Activated T-cell treated with anti-CD3 and anti-CD28 coated beads, Interleukin-2, amount 50 U/mL, for 24 hours (primary cell): ENCODE data around the gene CACTIN.
"Not testable (repeated sequence)": the region's sequence is repeated elsewhere in the genome, so short reads cannot be mapped to it uniquely, and the experiment has no call there.

Experiments
- DNase-seq: peaks from one replicate; pipeline ENCODE4 v3.0.0-alpha.2; 2020
- H3K27ac Mint-ChIP-seq: 2 replicates; pipeline ENCODE4 v1.8.0; 2020; ENCODE audit warnings: mild to moderate bottlenecking, mixed read lengths
- H3K27me3 Mint-ChIP-seq: 2 replicates; pipeline ENCODE4 v1.8.0; 2020; ENCODE audit warnings: mixed read lengths
- H3K36me3 Mint-ChIP-seq: 2 replicates; pipeline ENCODE4 v1.8.0; 2020; ENCODE audit warnings: low read depth, mixed read lengths
- H3K4me1 Mint-ChIP-seq: 2 replicates; pipeline ENCODE4 v1.8.0; 2020; ENCODE audit warnings: low read depth, mixed read lengths
- H3K4me3 Mint-ChIP-seq: 2 replicates; pipeline ENCODE4 v1.8.0; 2020; ENCODE audit warnings: mild to moderate bottlenecking, moderate library complexity, mixed read lengths
- H3K9me3 Mint-ChIP-seq: 2 replicates; pipeline ENCODE4 v1.8.0; 2020; ENCODE audit warnings: mixed read lengths

The CACTIN gene

DNA sequence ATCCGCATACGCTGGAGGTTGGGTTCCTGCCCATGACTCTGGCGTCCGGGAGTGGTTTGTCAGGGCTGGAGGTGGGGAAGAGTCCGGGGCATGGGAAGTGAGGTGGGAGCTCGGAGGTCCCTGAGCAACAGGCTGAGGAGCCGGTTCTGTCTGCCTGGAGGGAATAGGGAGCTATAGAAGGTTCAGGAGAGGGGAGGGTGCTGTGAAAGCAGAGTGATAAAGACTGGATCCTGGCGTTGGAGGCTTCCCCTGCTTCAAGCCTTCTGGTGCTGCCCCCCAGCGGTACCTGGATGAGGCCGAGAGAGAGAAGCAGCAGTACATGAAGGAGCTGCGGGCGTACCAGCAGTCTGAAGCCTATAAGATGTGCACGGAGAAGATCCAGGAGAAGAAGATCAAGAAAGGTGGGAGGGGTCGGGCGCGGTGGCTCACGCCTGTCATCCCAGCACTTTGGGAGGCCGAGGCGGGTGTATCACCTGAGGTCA, 51.3 kb downstream of the CACTIN start:
- no peak for DNase-seq
- Mint-ChIP-seq H3K27me3 (no peaks in the 10 kb centered on the region), H3K36me3 (peaks cover 30% of the 10 kb centered on the region), H3K4me1 (peaks cover 12% of the 10 kb centered on the region), H3K27ac (no peak overlapping the region), H3K9me3 (no peaks in the 10 kb centered on the region), H3K4me3 (no peak overlapping the region)

DNA sequence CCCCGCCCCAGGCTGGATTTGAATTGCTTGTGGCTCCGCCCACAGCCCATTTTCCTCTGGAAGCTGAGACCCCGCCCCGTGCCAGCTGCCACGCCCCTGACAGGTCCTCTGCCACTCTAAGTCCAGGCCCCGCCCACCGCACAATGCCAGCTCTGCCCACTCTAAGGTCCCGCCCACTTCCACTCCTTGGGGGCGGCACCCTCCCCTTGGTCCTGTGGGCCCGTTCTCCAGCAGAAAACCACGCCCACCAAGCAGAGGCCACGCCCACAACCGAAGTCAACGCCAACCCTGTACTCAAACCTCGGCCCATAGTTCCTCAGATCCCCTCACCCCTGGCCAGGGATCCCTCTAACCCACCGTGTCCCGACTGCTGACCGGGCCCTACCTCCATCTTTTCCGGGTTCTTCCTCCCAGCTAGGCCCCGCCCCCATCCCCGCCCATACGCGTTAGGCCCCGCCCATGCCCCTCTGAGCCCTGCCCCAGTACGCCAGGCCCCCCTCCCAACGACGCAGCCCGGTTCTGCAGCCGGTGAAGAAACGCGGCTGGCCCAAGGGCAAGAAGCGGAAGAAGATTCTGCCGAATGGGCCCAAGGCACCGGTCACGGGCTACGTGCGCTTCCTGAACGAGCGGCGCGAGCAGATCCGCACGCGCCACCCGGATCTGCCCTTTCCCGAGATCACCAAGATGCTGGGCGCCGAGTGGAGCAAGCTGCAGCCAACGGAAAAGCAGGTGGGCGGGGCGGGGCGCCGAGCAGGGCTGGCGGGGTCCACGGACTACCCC, 52.5 kb downstream of the CACTIN start:
- DNase-seq = peak; percentile 85
- Mint-ChIP-seq H3K9me3 (no peaks in the 10 kb centered on the region), H3K27ac (peak overlapping the region; percentile 75), H3K36me3 (peaks cover 30% of the 10 kb centered on the region), H3K27me3 (no peaks in the 10 kb centered on the region), H3K4me1 (peaks cover 12% of the 10 kb centered on the region), H3K4me3 (peak overlapping the region; percentile 81)

DNA sequence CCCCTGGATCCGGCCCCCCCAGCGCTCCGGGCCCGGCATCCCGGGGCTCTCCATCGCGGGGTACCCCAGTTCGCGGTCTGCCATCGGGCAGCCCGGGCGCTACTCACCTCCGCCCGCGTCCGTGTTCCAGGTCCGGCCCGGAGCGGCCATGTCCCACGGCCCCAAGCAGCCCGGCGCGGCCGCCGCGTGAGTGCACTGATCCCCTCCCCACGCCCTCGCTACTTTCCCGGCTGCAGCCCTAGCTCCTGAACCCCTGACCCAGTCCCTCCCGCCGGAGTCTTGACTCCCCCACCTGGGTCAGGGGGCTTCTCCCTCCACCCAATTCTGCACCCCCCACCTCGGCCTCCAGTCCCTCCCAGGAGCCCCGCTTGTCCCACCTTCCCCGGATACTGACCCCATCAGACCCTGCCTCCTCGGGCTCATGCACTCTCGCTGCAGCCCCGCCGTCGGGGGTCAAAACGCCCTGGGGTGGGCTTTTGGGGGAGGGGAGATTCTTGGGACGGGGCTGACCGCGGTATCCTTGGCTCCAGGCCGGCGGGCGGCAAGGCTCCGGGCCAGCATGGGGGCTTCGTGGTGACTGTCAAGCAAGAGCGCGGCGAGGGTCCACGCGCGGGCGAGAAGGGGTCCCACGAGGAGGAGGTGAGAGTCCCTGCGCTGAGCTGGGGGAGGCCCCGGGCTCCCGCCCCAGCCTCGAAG, 53.3 kb downstream of the CACTIN start:
- Mint-ChIP-seq H3K27ac (peak overlapping the region; percentile 75), H3K27me3 (no peaks in the 10 kb centered on the region), H3K36me3 (peaks cover 28% of the 10 kb centered on the region), H3K4me1 (peaks cover 12% of the 10 kb centered on the region), H3K9me3 (no peaks in the 10 kb centered on the region), H3K4me3 (peak overlapping the region; percentile 81)
- no peak for DNase-seq

DNA sequence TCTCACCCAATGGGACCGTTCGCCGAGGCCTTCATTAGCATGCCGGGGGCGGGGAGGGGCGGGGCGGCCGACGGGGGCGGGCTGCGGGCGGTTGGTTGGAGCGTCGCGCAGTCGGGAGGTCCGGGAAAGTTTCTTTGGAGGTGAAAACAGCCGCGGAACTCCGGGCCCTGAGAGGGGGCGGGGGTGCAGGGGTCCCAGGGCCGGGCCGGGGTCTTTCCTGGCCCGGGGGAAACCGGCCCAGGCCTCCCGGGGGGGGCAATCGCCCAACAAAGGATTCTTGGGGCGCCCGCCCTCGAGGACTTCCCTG, 53.8 kb downstream of the CACTIN start, which contains the start of gene HMG20B:
TSS of gene HMG20B (plus strand) at position 90 of the 307 bp plus-strand sequence. CDS start 366 bp downstream, outside the sequence.
- no peaks in the 10 kb centered on the region for H3K27me3 Mint-ChIP-seq
- no peak for DNase-seq
- H3K36me3 Mint-ChIP-seq = peaks cover 26% of the 10 kb centered on the region
- peak within 1 kb of the TSS; percentile 79 for H3K27ac Mint-ChIP-seq
- no peaks in the 10 kb centered on the region for H3K9me3 Mint-ChIP-seq
- H3K4me1 Mint-ChIP-seq = peaks cover 12% of the 10 kb centered on the region
- H3K4me3 Mint-ChIP-seq = peak within 1 kb of the TSS; percentile 81

DNA sequence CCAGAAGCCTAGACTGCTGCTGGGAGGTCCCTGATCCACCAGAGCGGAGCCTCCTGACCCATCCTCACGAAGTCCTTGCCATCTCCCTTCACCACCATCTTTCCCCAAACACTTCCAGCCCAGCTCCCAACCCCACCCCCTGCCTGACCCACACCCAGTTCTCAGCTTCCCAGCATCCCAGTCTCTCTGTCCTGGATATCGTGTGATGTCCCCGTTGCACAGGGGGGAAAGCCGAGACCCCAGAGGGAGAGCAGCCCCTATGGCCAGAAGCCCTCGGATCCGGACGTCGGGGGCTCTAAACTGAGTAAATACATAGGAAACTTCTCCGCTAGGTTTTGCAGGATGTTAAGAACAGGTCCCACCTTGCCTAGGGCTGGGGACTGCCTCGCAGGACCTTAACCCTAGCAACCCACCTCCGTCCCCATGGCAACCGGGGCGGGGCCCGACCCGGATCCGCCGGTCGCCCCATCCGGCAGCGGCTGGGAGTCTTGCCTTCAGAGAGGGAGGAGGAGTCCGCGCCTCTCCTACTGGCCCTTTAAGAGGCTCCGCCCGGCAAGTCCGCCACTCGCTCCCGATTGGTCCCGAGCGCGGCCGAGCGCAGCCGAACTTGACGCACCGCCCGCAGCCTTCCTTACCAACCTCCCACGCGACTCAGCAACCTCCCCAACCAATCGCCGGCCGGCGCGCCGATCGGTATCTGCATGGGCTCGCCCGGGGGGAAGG, 54.3 kb downstream of the CACTIN start:
- Mint-ChIP-seq H3K9me3 (no peaks in the 10 kb centered on the region), H3K4me3 (peak overlapping the region; percentile 81), H3K36me3 (peaks cover 26% of the 10 kb centered on the region), H3K27me3 (no peaks in the 10 kb centered on the region), H3K27ac (peak overlapping the region; percentile 79), H3K4me1 (peaks cover 12% of the 10 kb centered on the region)
- DNase-seq = peak; percentile 98

DNA sequence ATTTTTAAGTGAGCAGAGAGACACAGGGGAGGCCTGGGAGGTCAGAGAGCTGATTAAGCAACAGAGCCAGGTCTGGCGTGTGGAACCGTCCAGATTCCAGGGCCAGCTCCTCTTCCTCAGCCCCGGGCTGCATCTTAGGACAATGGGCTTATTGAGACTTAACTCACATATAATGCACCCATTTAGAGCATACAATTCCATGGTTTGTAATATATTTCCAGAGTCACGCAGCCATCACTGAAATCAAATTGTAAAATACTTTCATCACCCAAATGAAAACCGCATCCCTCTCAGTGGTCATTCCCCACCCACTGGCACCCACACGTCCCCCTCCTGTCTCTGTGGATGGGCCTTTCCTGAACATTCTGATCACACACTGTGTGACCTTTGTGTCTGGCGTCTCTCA, 56.0 kb downstream of the CACTIN start:
- Mint-ChIP-seq H3K27ac (no peak overlapping the region), H3K36me3 (peaks cover 14% of the 10 kb centered on the region), H3K27me3 (no peaks in the 10 kb centered on the region), H3K9me3 (no peaks in the 10 kb centered on the region), H3K4me3 (no peak overlapping the region), H3K4me1 (peaks cover 12% of the 10 kb centered on the region)
- no peak for DNase-seq

DNA sequence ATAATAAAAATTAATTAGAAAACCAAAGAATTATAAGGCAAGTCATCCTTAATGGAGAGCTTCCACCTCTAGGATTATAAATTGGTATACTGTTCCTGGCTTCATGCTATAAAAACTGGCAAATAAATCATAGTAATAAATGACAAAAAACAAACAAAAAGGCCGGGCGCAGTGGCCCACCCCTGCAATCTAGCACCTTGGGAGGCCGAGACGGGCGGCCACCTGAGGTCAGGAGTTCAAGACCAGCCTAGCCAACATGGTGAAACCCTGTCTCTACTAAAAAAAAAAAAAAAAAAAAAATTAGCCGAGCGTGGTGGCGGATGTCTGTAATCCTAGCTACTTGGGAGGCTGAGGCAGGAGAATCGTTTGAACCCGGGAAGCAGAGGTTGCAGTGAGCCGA, 56.5 kb downstream of the CACTIN start:
- DNase-seq, H3K27me3 Mint-ChIP-seq, H3K27ac Mint-ChIP-seq, H3K9me3 Mint-ChIP-seq, H3K36me3 Mint-ChIP-seq, H3K4me3 Mint-ChIP-seq: not testable (repeated sequence)
- H3K4me1 Mint-ChIP-seq = peaks cover 12% of the 10 kb centered on the region

DNA sequence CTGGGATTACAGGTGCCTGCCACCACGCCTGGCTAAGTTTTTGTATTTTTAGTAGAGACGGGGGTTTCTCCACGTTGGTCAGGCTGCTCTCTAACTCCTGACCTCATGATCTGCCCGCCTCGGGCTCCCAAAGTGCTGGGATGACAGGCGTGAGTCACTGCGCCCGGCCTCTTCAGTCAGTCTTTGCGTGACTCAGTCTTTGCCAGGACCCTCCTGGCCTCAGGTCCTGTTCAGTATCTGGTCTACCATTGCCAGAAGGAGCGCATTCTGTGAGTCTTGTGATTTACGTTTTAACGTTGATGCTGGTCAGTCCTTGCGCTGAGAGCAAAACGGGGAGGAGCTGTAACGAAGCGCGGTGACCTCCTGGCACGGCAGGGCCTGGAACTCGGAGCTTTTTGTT, 61.5 kb downstream of the CACTIN start:
- H3K27ac Mint-ChIP-seq = no peak overlapping the region
- no peaks in the 10 kb centered on the region for H3K4me1 Mint-ChIP-seq
- DNase-seq = no peak
- H3K27me3 Mint-ChIP-seq = no peaks in the 10 kb centered on the region
- H3K36me3 Mint-ChIP-seq = no peaks in the 10 kb centered on the region
- H3K9me3 Mint-ChIP-seq = no peaks in the 10 kb centered on the region
- H3K4me3 Mint-ChIP-seq = no peak overlapping the region

DNA sequence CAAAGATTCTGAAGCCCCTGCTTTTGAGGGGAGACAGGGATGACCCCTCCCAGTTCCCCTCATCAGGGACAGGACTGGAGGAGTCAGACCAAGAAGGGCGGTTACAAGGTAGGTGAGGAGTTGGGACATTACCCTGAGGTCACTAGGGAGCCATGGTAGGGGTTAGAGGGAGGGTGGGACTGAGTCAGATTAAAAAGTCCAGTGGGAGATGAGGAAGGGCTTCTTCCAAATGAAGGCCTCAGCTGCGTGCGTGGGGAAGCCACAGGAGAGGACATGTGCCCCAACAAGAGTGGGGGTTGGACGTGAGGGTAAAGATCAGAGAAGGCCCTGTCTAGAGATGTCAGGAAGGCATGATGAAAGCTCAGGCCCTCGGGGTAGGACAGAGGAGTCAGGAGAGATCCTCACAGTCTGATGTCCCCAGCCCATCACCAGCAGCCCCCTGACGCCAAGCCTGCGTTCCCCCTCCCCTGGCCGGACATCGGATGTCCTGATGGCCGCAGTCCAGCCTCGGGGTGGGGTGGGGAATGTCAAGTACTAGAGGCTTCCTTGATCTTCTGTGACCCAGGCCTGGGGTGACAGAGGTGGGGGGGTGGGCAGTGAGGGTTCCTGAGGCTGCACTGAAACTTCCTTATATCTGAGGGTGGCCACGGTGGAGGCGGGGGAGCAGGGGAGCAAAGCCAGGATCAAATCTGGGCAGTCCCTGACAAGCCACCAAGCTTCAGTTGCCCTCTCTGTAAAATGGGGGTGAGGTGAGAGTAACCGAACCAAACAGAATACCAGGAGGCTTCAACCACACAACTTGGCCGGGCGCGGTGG, 62.7 kb downstream of the CACTIN start:
- no peaks in the 10 kb centered on the region for H3K36me3 Mint-ChIP-seq
- DNase-seq = no peak
- H3K27me3 Mint-ChIP-seq = no peaks in the 10 kb centered on the region
- H3K4me3 Mint-ChIP-seq = no peak overlapping the region
- H3K9me3 Mint-ChIP-seq = no peaks in the 10 kb centered on the region
- H3K27ac Mint-ChIP-seq = no peak overlapping the region
- H3K4me1 Mint-ChIP-seq = no peaks in the 10 kb centered on the region
